GM19238 (cell line): Measurements from ENCODE around the gene ATP5F1E.

Experiments
- DNase-seq: peaks from one replicate; pipeline ENCODE4 v3.0.0; 2011; ENCODE audit warnings: low spot score; ENCODE audit not compliant: insufficient read length

ATP5F1E gene

GRCh38 chr20:59032023-59032712 lies at the start of gene ATP5F1E:
Gene ATP5F1E (minus strand): TSS chr20:59032335. CDS start chr20:59032251, 84 bp downstream.
- peak; percentile 90 for DNase-seq

- no peak for DNase-seq
These were observed 48.9 kb upstream of the ATP5F1E start for GRCh38 chr20:59081036-59081435.

GRCh38 chr20:59078231-59078630 lies 46.1 kb upstream of the ATP5F1E start:
- no peak for DNase-seq

- DNase-seq = no peak
These were observed 45.6 kb upstream of the ATP5F1E start for GRCh38 chr20:59077705-59078104.

- no peak for DNase-seq
These were observed 43.9 kb upstream of the ATP5F1E start for GRCh38 chr20:59075934-59076508.

GRCh38 chr20:59074456-59074855 lies 42.3 kb upstream of the ATP5F1E start:
- no peak for DNase-seq

- DNase-seq = no peak
These were observed 41.4 kb upstream of the ATP5F1E start for GRCh38 chr20:59073582-59073981.

GRCh38 chr20:59071216-59071615 lies 39.1 kb upstream of the ATP5F1E start:
- DNase-seq = no peak

- DNase-seq = no peak
These were observed 36.9 kb upstream of the ATP5F1E start for GRCh38 chr20:59069026-59069425.

- no peak for DNase-seq
These were observed 36.4 kb upstream of the ATP5F1E start for GRCh38 chr20:59068534-59068933.

GRCh38 chr20:59064214-59064722 lies 32.1 kb upstream of the ATP5F1E start:
- no peak for DNase-seq

- DNase-seq = no peak
These were observed 31.5 kb upstream of the ATP5F1E start for GRCh38 chr20:59063358-59064213.

- DNase-seq = no peak
These were observed 29.9 kb upstream of the ATP5F1E start for GRCh38 chr20:59062081-59062480.

GRCh38 chr20:59055302-59055701 lies 23.2 kb upstream of the ATP5F1E start:
- DNase-seq = no peak

GRCh38 chr20:59051666-59052185 lies 19.6 kb upstream of the ATP5F1E start:
- DNase-seq = no peak

- no peak for DNase-seq
These were observed 18.3 kb upstream of the ATP5F1E start for GRCh38 chr20:59050437-59050836.

GRCh38 chr20:59048681-59049030 lies 16.5 kb upstream of the ATP5F1E start:
- no peak for DNase-seq

GRCh38 chr20:59047938-59048680 lies 16.0 kb upstream of the ATP5F1E start:
- no peak for DNase-seq

- DNase-seq = no peak
These were observed 14.7 kb upstream of the ATP5F1E start for GRCh38 chr20:59046862-59047261.

- no peak for DNase-seq
These were observed 12.7 kb upstream of the ATP5F1E start for GRCh38 chr20:59044796-59045195.

- DNase-seq = no peak
These were observed 12.2 kb upstream of the ATP5F1E start for GRCh38 chr20:59044295-59044694.
